ENCODE measurements around the gene FAM53A.

The FAM53A gene

GRCh38 chr4:1637580-1638271 lies 46.4 kb downstream of the FAM53A start:
- no peak for DNase-seq

- no peak for DNase-seq
These were observed 47.5 kb downstream of the FAM53A start for GRCh38 chr4:1636490-1637211.

- DNase-seq, result no peak
These were observed 48.6 kb downstream of the FAM53A start for GRCh38 chr4:1635464-1635863.

GRCh38 chr4:1633993-1634392 lies 50.1 kb downstream of the FAM53A start:
- no peak for DNase-seq

GRCh38 chr4:1632109-1633104 lies 51.7 kb downstream of the FAM53A start:
- no peak for DNase-seq

- no peak for DNase-seq
These were observed 53.0 kb downstream of the FAM53A start for GRCh38 chr4:1631136-1631535.

GRCh38 chr4:1630266-1630665 lies 53.8 kb downstream of the FAM53A start:
- no peak for DNase-seq

- DNase-seq, result no peak
These were observed 54.4 kb downstream of the FAM53A start for GRCh38 chr4:1629699-1630083.

- DNase-seq, result no peak
These were observed 55.0 kb downstream of the FAM53A start for GRCh38 chr4:1628892-1629698.

- no peak for DNase-seq
These were observed 56.4 kb downstream of the FAM53A start for GRCh38 chr4:1627417-1628313.

GRCh38 chr4:1626941-1627340 lies 57.2 kb downstream of the FAM53A start:
- no peak for DNase-seq

GRCh38 chr4:1626151-1626550 lies 58.0 kb downstream of the FAM53A start:
- DNase-seq, result no peak

GRCh38 chr4:1625600-1626138 lies 58.4 kb downstream of the FAM53A start:
- no peak for DNase-seq

GRCh38 chr4:1624519-1624910 lies 59.6 kb downstream of the FAM53A start:
- no peak for DNase-seq

GRCh38 chr4:1623821-1624518 lies 60.1 kb downstream of the FAM53A start:
- no peak for DNase-seq

GRCh38 chr4:1623400-1623799 lies 60.7 kb downstream of the FAM53A start:
- DNase-seq, result no peak

GRCh38 chr4:1622956-1623355 lies 61.2 kb downstream of the FAM53A start:
- no peak for DNase-seq

- DNase-seq, result no peak
These were observed 61.9 kb downstream of the FAM53A start for GRCh38 chr4:1622238-1622637.

- DNase-seq, result no peak
These were observed 62.6 kb downstream of the FAM53A start for GRCh38 chr4:1621526-1621925.

- DNase-seq, result no peak
These were observed 64.9 kb downstream of the FAM53A start for GRCh38 chr4:1619151-1619672.

Data from NCI-H1048 (cell line).